Stimulated activated CD8-positive, alpha-beta memory T cell treated with anti-CD3 and anti-CD28 coated beads, Interleukin-12 subunit alpha, Interleukin-12 subunit beta, amount 100 ng/mL, for 4 hours (primary cell): ENCODE results near the gene CALML4.
"Not testable (repeated sequence)": the region's sequence is repeated elsewhere in the genome, so short reads cannot be mapped to it uniquely, and the experiment has no call there.

Experiments
- DNase-seq: peaks from one replicate; pipeline ENCODE4 v3.0.0-alpha.2; 2020; ENCODE audit warnings: low read depth

Gene CALML4

GRCh38 chr15:68208136-68208535 is 3.0 kb upstream of the CALML4 start:
- no peak for DNase-seq

GRCh38 chr15:68207176-68207935 is 2.2 kb upstream of the CALML4 start:
- DNase-seq: no peak

GRCh38 chr15:68206711-68207151 is 1.6 kb upstream of the CALML4 start:
- no peak for DNase-seq

- no peak for DNase-seq
These were observed 915 bp upstream of the CALML4 start for GRCh38 chr15:68205954-68206539.

GRCh38 chr15:68205558-68205944 is 419 bp upstream of the CALML4 start:
- DNase-seq: no peak

GRCh38 chr15:68204361-68204760 is 771 bp downstream of the CALML4 start:
- no peak for DNase-seq

GRCh38 chr15:68203956-68204355 is 1.2 kb downstream of the CALML4 start:
- no peak for DNase-seq

GRCh38 chr15:68203486-68203885 is 1.6 kb downstream of the CALML4 start:
- no peak for DNase-seq

- not testable (repeated sequence) for DNase-seq
These were observed 2.1 kb downstream of the CALML4 start for GRCh38 chr15:68202994-68203393.

- no peak for DNase-seq
These were observed 3.3 kb downstream of the CALML4 start for GRCh38 chr15:68201879-68202261.

GRCh38 chr15:68201153-68201878 is 3.8 kb downstream of the CALML4 start:
- no peak for DNase-seq

- no peak for DNase-seq
These were observed 4.9 kb downstream of the CALML4 start for GRCh38 chr15:68200016-68200861.

GRCh38 chr15:68199340-68199739 is 5.8 kb downstream of the CALML4 start:
- no peak for DNase-seq

GRCh38 chr15:68197661-68198437 is 7.3 kb downstream of the CALML4 start:
- DNase-seq: no peak

GRCh38 chr15:68197170-68197492 is 8.0 kb downstream of the CALML4 start:
- no peak for DNase-seq

- no peak for DNase-seq
These were observed 8.5 kb downstream of the CALML4 start for GRCh38 chr15:68196445-68197169.

GRCh38 chr15:68195336-68196112 is 9.6 kb downstream of the CALML4 start:
- no peak for DNase-seq

GRCh38 chr15:68192804-68193486 is 12.2 kb downstream of the CALML4 start:
- no peak for DNase-seq

- no peak for DNase-seq
These were observed 13.0 kb downstream of the CALML4 start for GRCh38 chr15:68192117-68192516.

GRCh38 chr15:68191555-68191954 is 13.6 kb downstream of the CALML4 start:
- DNase-seq: no peak
